Neural progenitor cell (in vitro differentiated cells): ENCODE data around the gene ARHGAP26. TPM values are rescaled to one million over a fixed set of nuclear protein-coding genes. Genes with fewer than 3 reads are reported as not detected.

Source experiments
- DNase-seq: peaks from one replicate; pipeline ENCODE4 v3.0.0-alpha.2; 2016; ENCODE audit warnings: low spot score
- H2AFZ ChIP-seq: fragments of 200-600 bp; sonication (generic); replicated peaks from 2 replicates; pipeline ENCODE4 v1.6.1; 2016; ENCODE audit warnings: antibody characterized with exemption
- H3F3A ChIP-seq: fragments of 200-600 bp; sonication (generic); 2 replicates; pipeline ENCODE4 v1.6.1; 2016; ENCODE audit warnings: antibody characterized with exemption, low read depth
- H3K27ac ChIP-seq: fragments of 200-600 bp; sonication (generic); 2 replicates; pipeline ENCODE4 v1.5.1; 2016; ENCODE audit warnings: mild to moderate bottlenecking
- H3K27me3 ChIP-seq: fragments of 200-600 bp; sonication (generic); 2 replicates; pipeline ENCODE4 v1.6.1; 2016; ENCODE audit warnings: mild to moderate bottlenecking, moderate library complexity
- H3K36me3 ChIP-seq: fragments of 200-600 bp; sonication (generic); 2 replicates; pipeline ENCODE4 v1.5.1; 2016
- H3K4me1 ChIP-seq: fragments of 200-600 bp; sonication (generic); 2 replicates; pipeline ENCODE4 v1.6.1; 2016; ENCODE audit warnings: mixed run types
- H3K4me2 ChIP-seq: fragments of 200-600 bp; sonication (generic); 2 replicates; pipeline ENCODE4 v1.6.1; 2016
- H3K4me3 ChIP-seq: fragments of 200-600 bp; sonication (generic); 2 replicates; pipeline ENCODE4 v1.5.1; 2016
- H3K79me2 ChIP-seq: fragments of 200-600 bp; sonication (generic); 2 replicates; pipeline ENCODE4 v1.6.1; 2016; ENCODE audit warnings: low read depth
- H3K9ac ChIP-seq: fragments of 200-600 bp; sonication (generic); 2 replicates; pipeline ENCODE4 v1.6.1; 2016
- H3K9me3 ChIP-seq: fragments of 200-600 bp; sonication (generic); 2 replicates; pipeline ENCODE4 v1.5.1; 2016; ENCODE audit warnings: low read depth
- H4K20me1 ChIP-seq: fragments of 200-600 bp; sonication (generic); 2 replicates; pipeline ENCODE4 v1.6.1; 2016; ENCODE audit warnings: low read depth
- H3K27ac Mint-ChIP-seq: 3 replicates; pipeline ENCODE4 v1.8.0; 2021; ENCODE audit warnings: mixed read lengths
- H3K27me3 Mint-ChIP-seq: 2 replicates; pipeline ENCODE4 v1.8.0; 2022; ENCODE audit warnings: low read depth, mild to moderate bottlenecking, inconsistent platforms, moderate library complexity, mixed read lengths; ENCODE audit not compliant: insufficient read depth
- H3K36me3 Mint-ChIP-seq: 3 replicates; pipeline ENCODE4 v1.8.0; 2021; ENCODE audit warnings: mixed read lengths
- H3K4me1 Mint-ChIP-seq: 3 replicates; pipeline ENCODE4 v1.8.0; 2021; ENCODE audit warnings: mixed read lengths
- H3K4me3 Mint-ChIP-seq: 3 replicates; pipeline ENCODE4 v1.8.0; 2021; ENCODE audit warnings: mild to moderate bottlenecking, moderate library complexity, mixed read lengths
- H3K9me3 Mint-ChIP-seq: 3 replicates; pipeline ENCODE4 v1.8.0; 2020; ENCODE audit warnings: mixed read lengths
- CTCF ChIP-seq: fragments of 200-600 bp; sonication (generic); IDR thresholded peaks from 2 replicates; pipeline ENCODE4 v1.5.1; 2017; ENCODE audit warnings: antibody characterized with exemption, mild to moderate bottlenecking
- EZH2 ChIP-seq: fragments of 200-600 bp; sonication (generic); IDR thresholded peaks from 2 replicates; pipeline ENCODE4 v1.6.1; 2017; ENCODE audit warnings: antibody characterized with exemption, mild to moderate bottlenecking, moderate library complexity
- EZH2phosphoT487 ChIP-seq: fragments of 200-600 bp; sonication (generic); IDR thresholded peaks from 2 replicates; pipeline ENCODE4 v1.6.1; 2017; ENCODE audit warnings: antibody characterized with exemption
- total RNA-seq: library from RNA; depleted of rRNA; stranded (reverse); fragments of >200 nt; gene quantifications from 2 replicates; pipeline ENCODE4 v1.2.3, GENCODE V29; 2015; ENCODE audit warnings: low replicate concordance

Gene ARHGAP26
- total RNA-seq, 1 donor from 2014 or later, result 7.0 TPM

GRCh38 chr5:142743592-142744441 lies 26.4 kb upstream of the ARHGAP26 start:
- no peak overlapping the region for H3K4me2 ChIP-seq
- no peaks in the 10 kb centered on the region for H3K9me3 ChIP-seq
- no peaks in the 10 kb centered on the region for H4K20me1 ChIP-seq
- H3K36me3 Mint-ChIP-seq, result no peaks in the 10 kb centered on the region
- H3K4me1 ChIP-seq, result peaks cover 11% of the 10 kb centered on the region
- TF ChIP-seq EZH2phosphoT487 (no peak), CTCF (no peak), EZH2 (no peak)
- H3K4me3 Mint-ChIP-seq, result no peak overlapping the region
- H2AFZ ChIP-seq, result peak overlapping the region; percentile 91
- H3K27me3 Mint-ChIP-seq, result peaks cover 2% of the 10 kb centered on the region
- H3F3A ChIP-seq, result no peaks in the 10 kb centered on the region
- DNase-seq, result no peak
- no peak overlapping the region for H3K9ac ChIP-seq
- H3K4me1 Mint-ChIP-seq, result peaks cover 15% of the 10 kb centered on the region
- no peaks in the 10 kb centered on the region for H3K79me2 ChIP-seq
- H3K27ac Mint-ChIP-seq, result peak overlapping the region; percentile 81
- H3K27ac ChIP-seq, result no peak overlapping the region
- no peak overlapping the region for H3K4me3 ChIP-seq
- H3K9me3 Mint-ChIP-seq, result no peaks in the 10 kb centered on the region
- H3K36me3 ChIP-seq, result no peaks in the 10 kb centered on the region
- H3K27me3 ChIP-seq, result no peaks in the 10 kb centered on the region

- no peaks in the 10 kb centered on the region for H3K27me3 ChIP-seq
Measured at GRCh38 chr5:142745268-142745667, 24.9 kb upstream of the ARHGAP26 start.

GRCh38 chr5:142746532-142747433 lies 23.4 kb upstream of the ARHGAP26 start:
- no peaks in the 10 kb centered on the region for H3K36me3 Mint-ChIP-seq
- peaks cover 15% of the 10 kb centered on the region for H3K4me1 Mint-ChIP-seq
- Histone ChIP-seq H3K4me2 (no peak overlapping the region), H3K27ac (no peak overlapping the region), H3K27me3 (no peaks in the 10 kb centered on the region), H3K9me3 (no peaks in the 10 kb centered on the region), H3K9ac (no peak overlapping the region), H3F3A (no peaks in the 10 kb centered on the region), H4K20me1 (no peaks in the 10 kb centered on the region), H3K4me1 (peaks cover 11% of the 10 kb centered on the region), H3K79me2 (no peaks in the 10 kb centered on the region), H3K36me3 (no peaks in the 10 kb centered on the region), H3K4me3 (no peak overlapping the region), H2AFZ (no peak overlapping the region)
- H3K9me3 Mint-ChIP-seq, result no peaks in the 10 kb centered on the region
- peaks cover 2% of the 10 kb centered on the region for H3K27me3 Mint-ChIP-seq
- H3K27ac Mint-ChIP-seq, result no peak overlapping the region
- TF ChIP-seq CTCF (no peak), EZH2 (no peak), EZH2phosphoT487 (no peak)
- no peak for DNase-seq
- H3K4me3 Mint-ChIP-seq, result no peak overlapping the region

More at GRCh38 chr5:142745268-142745667, 24.9 kb upstream of the ARHGAP26 start:
- peaks cover 2% of the 10 kb centered on the region for H3K27me3 Mint-ChIP-seq
- H3K9me3 Mint-ChIP-seq, result no peaks in the 10 kb centered on the region
- Histone ChIP-seq H4K20me1 (no peaks in the 10 kb centered on the region), H3K4me3 (no peak overlapping the region), H3K9ac (no peak overlapping the region), H3K4me1 (peaks cover 11% of the 10 kb centered on the region), H3F3A (no peaks in the 10 kb centered on the region), H3K79me2 (no peaks in the 10 kb centered on the region), H3K9me3 (no peaks in the 10 kb centered on the region), H2AFZ (no peak overlapping the region), H3K4me2 (no peak overlapping the region), H3K27ac (no peak overlapping the region), H3K36me3 (no peaks in the 10 kb centered on the region)
- no peak overlapping the region for H3K27ac Mint-ChIP-seq
- H3K4me1 Mint-ChIP-seq, result peaks cover 15% of the 10 kb centered on the region
- no peaks in the 10 kb centered on the region for H3K36me3 Mint-ChIP-seq
- no peak for DNase-seq
- H3K4me3 Mint-ChIP-seq, result no peak overlapping the region
- TF ChIP-seq EZH2, result no peak
- TF ChIP-seq EZH2phosphoT487, result no peak
- no peak for TF ChIP-seq CTCF
